SU-DHL-6 (cell line): ENCODE results near the gene EVC2.

Experiments
- H2AFZ ChIP-seq: fragments of 200-600 bp; sonication (generic); 2 replicates; pipeline ENCODE4 v1.6.1; 2014; ENCODE audit warnings: low read depth, mild to moderate bottlenecking, moderate library complexity, mixed read lengths, antibody characterized with exemption, low read length; ENCODE audit not compliant: severe bottlenecking
- H3F3A ChIP-seq: fragments of 200-600 bp; shearing (Covaris generic); 2 replicates; pipeline ENCODE4 v1.6.0; 2016; ENCODE audit warnings: antibody characterized with exemption, mild to moderate bottlenecking; ENCODE audit not compliant: insufficient read depth
- H3K27ac ChIP-seq: fragments of 200-600 bp; sonication (generic); 2 replicates; pipeline ENCODE4 v1.5.1; 2016; ENCODE audit warnings: low read depth, mild to moderate bottlenecking, low read length, moderate library complexity, mixed read lengths
- H3K27me3 ChIP-seq: fragments of 200-600 bp; sonication (generic), shearing (Covaris generic); 2 replicates; pipeline ENCODE4 v1.6.0; 2014; ENCODE audit warnings: mild to moderate bottlenecking, low read length
- H3K36me3 ChIP-seq: fragments of 200-600 bp; sonication (generic); 2 replicates; pipeline ENCODE4 v1.6.1; 2014; ENCODE audit warnings: mild to moderate bottlenecking, low read length, mixed read lengths
- H3K4me2 ChIP-seq: fragments of 300-600, 200-600 bp; shearing (Covaris generic), sonication (generic); 2 replicates; pipeline ENCODE4 v1.6.0; 2014; ENCODE audit warnings: low read length, low read depth, mild to moderate bottlenecking; ENCODE audit not compliant: poor library complexity, severe bottlenecking
- H3K4me3 ChIP-seq: fragments of 200-600 bp; sonication (generic); 2 replicates; pipeline ENCODE4 v1.5.1; 2014; ENCODE audit warnings: antibody characterized with exemption, low read length, mild to moderate bottlenecking, mixed read lengths; ENCODE audit not compliant: insufficient read depth, poor library complexity, severe bottlenecking
- H3K79me2 ChIP-seq: fragments of 200-600 bp; sonication (generic); 2 replicates; pipeline ENCODE4 v1.6.1; 2014; ENCODE audit warnings: mild to moderate bottlenecking, low read length, moderate library complexity; ENCODE audit not compliant: insufficient read depth
- H3K9ac ChIP-seq: fragments of 200-600 bp; sonication (generic); 2 replicates; pipeline ENCODE4 v1.7.0; 2014; ENCODE audit warnings: mild to moderate bottlenecking, low read length
- H3K9me2 ChIP-seq: fragments of 200-600 bp; sonication (generic); replicated peaks from 2 replicates; pipeline ENCODE4 v1.6.1; 2014; ENCODE audit warnings: low read length; ENCODE audit not compliant: insufficient read depth
- H3K9me3 ChIP-seq: fragments of 200-600 bp; sonication (generic); 2 replicates; pipeline ENCODE4 v1.6.1; 2014; ENCODE audit warnings: low read length, mixed read lengths; ENCODE audit not compliant: insufficient read depth
- H4K20me1 ChIP-seq: fragments of 200-600 bp; sonication (generic); 2 replicates; pipeline ENCODE4 v1.6.1; 2014; ENCODE audit warnings: low read depth, mild to moderate bottlenecking, antibody characterized with exemption, low read length, moderate library complexity, mixed read lengths
- CTCF ChIP-seq: fragments of 200-600 bp; sonication (generic); IDR thresholded peaks from one replicate; pipeline ENCODE4 v1.5.1; 2017; ENCODE audit warnings: antibody characterized with exemption, mild to moderate bottlenecking, low read length, moderate library complexity; ENCODE audit not compliant: insufficient read depth, poor library complexity, severe bottlenecking
- EZH2phosphoT487 ChIP-seq: fragments of 200-600 bp; sonication (generic), shearing (Covaris generic); conservative IDR thresholded peaks from 2 replicates; pipeline ENCODE4 v1.6.1; 2018; ENCODE audit warnings: mild to moderate bottlenecking, antibody characterized with exemption, low read length, moderate library complexity, mixed read lengths

Gene EVC2

GRCh38 chr4:5742388-5742787 lies 34.0 kb upstream of the EVC2 start:
- no peak overlapping the region for H3K4me3 ChIP-seq
- no peak overlapping the region for H3K4me2 ChIP-seq
- no peaks in the 10 kb centered on the region for H3K9me3 ChIP-seq
- no peak overlapping the region for H2AFZ ChIP-seq
- no peaks in the 10 kb centered on the region for H4K20me1 ChIP-seq
- H3K9ac ChIP-seq = no peak overlapping the region
- H3K9me2 ChIP-seq = no peaks in the 10 kb centered on the region
- H3K27ac ChIP-seq = no peak overlapping the region
- H3K36me3 ChIP-seq = no peaks in the 10 kb centered on the region
- H3K79me2 ChIP-seq = no peaks in the 10 kb centered on the region
- no peaks in the 10 kb centered on the region for H3K27me3 ChIP-seq
- no peaks in the 10 kb centered on the region for H3F3A ChIP-seq
- no peak for TF ChIP-seq EZH2phosphoT487
- no peak for TF ChIP-seq CTCF

- no peak overlapping the region for H3K27ac ChIP-seq
- TF ChIP-seq EZH2phosphoT487 (no peak), CTCF (no peak)
- no peaks in the 10 kb centered on the region for H3K36me3 ChIP-seq
- H3K9ac ChIP-seq = no peak overlapping the region
- H3K4me3 ChIP-seq = no peak overlapping the region
- H3K27me3 ChIP-seq = no peaks in the 10 kb centered on the region
- no peak overlapping the region for H3K4me2 ChIP-seq
- no peaks in the 10 kb centered on the region for H4K20me1 ChIP-seq
- no peaks in the 10 kb centered on the region for H3K9me3 ChIP-seq
- H3F3A ChIP-seq = no peaks in the 10 kb centered on the region
- H3K9me2 ChIP-seq = no peaks in the 10 kb centered on the region
- H3K79me2 ChIP-seq = no peaks in the 10 kb centered on the region
- no peak overlapping the region for H2AFZ ChIP-seq
Observed at GRCh38 chr4:5738061-5738460, 29.7 kb upstream of the EVC2 start.

- Histone ChIP-seq H3K36me3 (no peaks in the 10 kb centered on the region), H3K9me3 (no peaks in the 10 kb centered on the region), H3K27ac (no peak overlapping the region), H3K79me2 (no peaks in the 10 kb centered on the region), H3K9me2 (no peaks in the 10 kb centered on the region), H2AFZ (no peak overlapping the region), H3K27me3 (no peaks in the 10 kb centered on the region), H3F3A (no peaks in the 10 kb centered on the region), H4K20me1 (no peaks in the 10 kb centered on the region), H3K9ac (no peak overlapping the region), H3K4me3 (no peak overlapping the region), H3K4me2 (no peak overlapping the region)
- TF ChIP-seq EZH2phosphoT487 = no peak
- TF ChIP-seq CTCF = no peak
Observed at GRCh38 chr4:5735463-5735862, 27.1 kb upstream of the EVC2 start.

- Histone ChIP-seq H4K20me1 (no peaks in the 10 kb centered on the region), H3K9me3 (no peaks in the 10 kb centered on the region), H3K4me2 (no peak overlapping the region), H3K9ac (no peak overlapping the region), H3K9me2 (no peaks in the 10 kb centered on the region), H3K4me3 (no peak overlapping the region), H3K27me3 (no peaks in the 10 kb centered on the region), H3F3A (no peaks in the 10 kb centered on the region), H3K27ac (no peak overlapping the region), H3K36me3 (no peaks in the 10 kb centered on the region), H2AFZ (no peak overlapping the region), H3K79me2 (no peaks in the 10 kb centered on the region)
- no peak for TF ChIP-seq EZH2phosphoT487
- no peak for TF ChIP-seq CTCF
Observed at GRCh38 chr4:5734853-5735252, 26.5 kb upstream of the EVC2 start.
